ENCODE data around the gene ATG4B.

The ATG4B gene

DNA sequence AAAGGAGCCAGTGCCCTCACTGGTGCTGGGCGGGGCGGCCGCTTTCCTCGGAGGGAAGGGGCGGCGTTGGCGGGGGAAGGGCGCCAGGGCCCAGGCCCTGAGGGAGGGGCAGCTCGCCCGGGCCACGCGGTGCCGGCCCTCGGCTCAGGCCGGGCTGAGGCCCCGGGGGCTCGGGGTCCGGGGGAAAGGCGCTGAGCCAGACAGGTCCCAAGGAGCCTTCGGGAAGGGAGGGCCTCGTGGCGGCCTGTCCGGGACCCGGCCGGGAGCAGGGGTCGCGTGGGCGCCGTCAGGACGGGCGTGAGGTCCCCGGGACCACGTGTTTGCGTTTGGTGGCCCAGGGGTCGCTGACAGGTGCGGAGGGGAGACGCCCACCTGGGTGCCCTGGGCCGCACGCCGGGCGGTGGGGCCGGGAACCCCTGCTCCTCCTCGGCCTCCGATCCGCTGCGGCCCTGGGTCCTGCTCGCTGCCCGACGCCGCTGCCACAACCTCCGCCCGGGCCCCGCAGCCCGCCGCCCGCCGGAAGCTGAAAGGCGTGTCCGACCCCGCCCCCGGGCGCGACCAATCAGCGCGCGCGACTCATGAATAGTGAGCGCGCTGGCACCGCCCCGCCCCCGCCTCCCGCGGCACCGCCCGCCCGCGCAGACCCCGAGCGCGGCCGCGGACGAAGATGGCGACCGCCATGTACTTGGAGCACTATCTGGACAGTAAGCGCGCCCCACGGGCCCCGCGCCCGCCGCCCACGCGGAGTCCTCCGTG is 64.1 kb downstream of the ATG4B start, which contains the start of gene ING5:
TSS of gene ING5 (plus strand) at position 641 of the 756 bp plus-strand sequence. CDS start at position 668, 27 bp downstream.
- Histone ChIP-seq H3K4me1 (ENCODE audit: insufficient read depth, low read length) (peaks cover 5% of the 10 kb centered on the region; the same call in 1 of the 2 replicates), H3K4me3 (ENCODE audit: low read length) (peak within 1 kb of the TSS; percentile 95), H3K9ac (ENCODE audit: low read depth, low read length) (peak within 1 kb of the TSS; percentile 100), H3K9me3 (ENCODE audit: insufficient read depth, low read depth, low read length) (peaks cover 2% of the 10 kb centered on the region; the same call in 1 of the 2 replicates), H3K27me3 (ENCODE audit: insufficient read depth, low read length) (no peaks in the 10 kb centered on the region), H3K27ac (ENCODE audit: low read depth, low read length) (peak within 1 kb of the TSS; percentile 95), H3K36me3 (ENCODE audit: insufficient read depth, low read length) (peaks cover 18% of the 10 kb centered on the region)
- under 1% methylated on average over 96 of the region's 96 CpGs for WGBS

DNA sequence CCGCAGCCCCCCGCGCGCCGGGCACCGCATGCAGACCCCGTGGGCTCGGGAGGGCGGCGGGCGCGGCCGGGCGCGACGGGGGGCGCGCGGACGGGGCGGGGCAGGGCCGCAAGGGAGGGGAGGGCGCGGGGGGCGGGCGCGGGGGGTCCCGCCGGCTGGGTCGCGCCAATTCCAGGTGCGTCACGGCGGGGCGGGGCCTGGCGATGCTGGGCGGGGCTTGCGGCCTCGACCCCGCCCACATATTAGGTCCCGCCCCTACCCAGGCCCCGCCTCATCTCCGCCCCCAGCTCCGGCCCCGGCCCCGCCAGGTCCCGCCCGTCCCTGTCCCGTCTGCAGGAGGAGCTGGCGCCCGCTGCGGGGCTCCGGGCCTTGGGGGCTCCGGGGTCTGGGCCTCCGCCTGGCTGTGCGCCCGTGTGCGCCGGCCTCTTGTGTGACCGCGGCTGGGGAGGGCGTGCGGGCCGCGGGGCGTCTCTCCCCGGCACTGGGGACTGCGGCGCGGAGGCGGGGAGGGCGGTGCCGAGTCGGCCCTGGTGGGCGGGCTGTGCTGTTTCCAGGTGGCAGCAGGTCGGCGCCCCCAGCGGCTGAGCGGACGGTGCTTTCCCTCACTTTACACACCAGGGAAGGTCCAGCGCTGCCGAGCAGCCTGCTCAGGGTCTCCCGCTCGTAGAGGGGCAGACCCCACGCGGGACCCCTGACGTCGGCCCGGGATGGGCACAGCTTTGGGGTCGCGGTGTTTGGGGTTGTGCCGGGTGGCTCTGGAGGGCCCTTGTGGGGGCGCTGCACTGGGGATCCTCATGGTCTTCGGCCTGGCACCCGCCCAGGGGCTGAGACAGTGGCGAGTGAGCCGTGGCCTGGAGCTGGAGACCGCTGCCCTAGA is 64.9 kb downstream of the ATG4B start:
- Histone ChIP-seq H3K36me3 (ENCODE audit: insufficient read depth, low read length) (peaks cover 25% of the 10 kb centered on the region), H3K4me1 (ENCODE audit: insufficient read depth, low read length) (peaks cover 5% of the 10 kb centered on the region; the same call in 1 of the 2 replicates), H3K4me3 (ENCODE audit: low read length) (peak overlapping the region; percentile 95), H3K9me3 (ENCODE audit: insufficient read depth, low read depth, low read length) (peaks cover 4% of the 10 kb centered on the region; the same call in 1 of the 2 replicates), H3K27ac (ENCODE audit: low read depth, low read length) (peak overlapping the region; percentile 95), H3K9ac (ENCODE audit: low read depth, low read length) (peak overlapping the region; percentile 100), H3K27me3 (ENCODE audit: insufficient read depth, low read length) (no peaks in the 10 kb centered on the region)
- WGBS = under 1% methylated on average over 97 of the region's 98 CpGs

DNA sequence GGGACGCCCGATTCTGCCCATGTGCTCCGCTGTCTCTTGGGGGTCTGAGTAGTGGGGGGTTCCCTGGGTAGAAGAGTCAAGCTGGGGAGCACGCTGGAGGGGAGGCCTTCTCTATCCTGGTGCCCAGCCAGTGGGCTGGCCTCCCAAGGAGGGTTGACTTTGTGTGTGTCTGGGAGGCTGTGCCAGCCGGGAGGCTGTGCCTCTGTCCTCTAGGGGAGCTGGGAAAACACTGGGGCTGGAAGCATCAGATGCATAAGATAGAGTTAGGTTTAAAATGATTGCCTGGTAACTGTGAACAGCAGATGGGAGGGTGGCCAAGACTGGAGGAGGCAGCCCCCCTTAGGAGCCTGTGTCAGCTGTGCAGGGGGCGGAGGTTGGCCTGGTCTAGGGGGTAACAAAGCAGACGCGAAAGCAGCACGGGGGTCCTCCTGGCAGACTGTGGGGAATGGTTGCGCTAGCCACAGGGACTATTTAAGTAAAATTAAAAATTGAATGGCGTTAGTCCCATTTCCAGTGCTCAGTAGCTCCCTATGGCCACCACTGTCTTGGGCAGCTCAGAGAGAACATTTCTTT is 65.6 kb downstream of the ATG4B start:
- peak overlapping the region; percentile 84 for H3K9ac ChIP-seq (ENCODE audit: low read depth, low read length)
- peak overlapping the region; percentile 80 for H3K27ac ChIP-seq (ENCODE audit: low read depth, low read length)
- peaks cover 4% of the 10 kb centered on the region; the same call in 1 of the 2 replicates for H3K9me3 ChIP-seq (ENCODE audit: insufficient read depth, low read depth, low read length)
- peaks cover 32% of the 10 kb centered on the region for H3K36me3 ChIP-seq (ENCODE audit: insufficient read depth, low read length)
- peak overlapping the region; percentile 95 for H3K4me3 ChIP-seq (ENCODE audit: low read length)
- H3K27me3 ChIP-seq (ENCODE audit: insufficient read depth, low read length) = no peaks in the 10 kb centered on the region
- WGBS = 51% methylated on average over 11 of the region's 11 CpGs
- H3K4me1 ChIP-seq (ENCODE audit: insufficient read depth, low read length) = peaks cover 5% of the 10 kb centered on the region; the same call in 1 of the 2 replicates

DNA sequence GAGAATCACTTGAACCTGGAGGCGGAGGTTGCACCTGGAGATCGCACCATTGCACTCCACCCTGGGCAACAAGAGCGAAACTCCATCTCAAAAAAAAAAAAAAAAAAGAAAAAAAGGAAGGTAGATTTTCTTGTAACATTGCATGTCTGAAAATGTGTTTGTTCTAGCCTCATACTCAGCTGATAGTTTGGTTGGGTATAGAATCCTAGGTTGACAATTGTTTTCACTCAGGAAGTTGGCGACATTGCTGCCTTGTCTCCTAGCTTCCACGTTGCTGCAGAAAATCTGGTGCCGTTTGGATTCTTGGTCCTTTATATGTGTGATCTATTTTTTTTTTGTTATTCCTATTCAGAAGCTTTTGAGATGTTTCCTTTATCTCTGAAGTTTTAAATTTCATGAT is 69.0 kb downstream of the ATG4B start:
- Histone ChIP-seq H3K9ac (ENCODE audit: low read depth, low read length) (no peak overlapping the region), H3K27ac (ENCODE audit: low read depth, low read length) (no peak overlapping the region), H3K9me3 (ENCODE audit: insufficient read depth, low read depth, low read length) (peaks cover 4% of the 10 kb centered on the region; the same call in 1 of the 2 replicates), H3K36me3 (ENCODE audit: insufficient read depth, low read length) (peaks cover 62% of the 10 kb centered on the region), H3K27me3 (ENCODE audit: insufficient read depth, low read length) (no peaks in the 10 kb centered on the region), H3K4me1 (ENCODE audit: insufficient read depth, low read length) (peaks cover 5% of the 10 kb centered on the region; the same call in 1 of the 2 replicates), H3K4me3 (ENCODE audit: low read length) (no peak overlapping the region)
- 97% methylated on average over 5 of the region's 6 CpGs for WGBS

DNA sequence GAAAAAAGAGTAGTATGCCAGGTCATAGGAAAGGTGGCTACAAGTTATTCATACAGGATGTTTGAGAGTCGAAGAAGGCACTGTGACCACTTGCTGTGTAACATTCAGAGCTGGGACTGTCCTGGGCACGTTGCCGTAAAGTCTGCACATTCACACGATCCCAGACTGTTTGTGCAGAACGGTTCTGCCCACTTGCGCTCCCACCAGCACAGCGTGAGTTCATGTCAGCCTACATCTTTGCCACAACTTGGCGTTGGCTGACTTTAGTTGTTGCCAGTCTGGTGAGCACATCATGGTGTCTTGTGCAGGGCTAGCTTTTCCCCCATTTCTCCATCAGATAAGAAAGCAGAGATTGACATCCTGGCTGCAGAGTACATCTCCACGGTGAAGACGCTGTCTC is 71.4 kb downstream of the ATG4B start:
- no peak overlapping the region for H3K4me3 ChIP-seq (ENCODE audit: low read length)
- peaks cover 81% of the 10 kb centered on the region for H3K36me3 ChIP-seq (ENCODE audit: insufficient read depth, low read length)
- H3K27me3 ChIP-seq (ENCODE audit: insufficient read depth, low read length) = no peaks in the 10 kb centered on the region
- 95% methylated on average over 10 of the region's 10 CpGs for WGBS
- H3K9ac ChIP-seq (ENCODE audit: low read depth, low read length) = no peak overlapping the region
- no peak overlapping the region for H3K27ac ChIP-seq (ENCODE audit: low read depth, low read length)
- no peaks in the 10 kb centered on the region for H3K4me1 ChIP-seq (ENCODE audit: insufficient read depth, low read length)
- peaks cover 4% of the 10 kb centered on the region; the same call in 1 of the 2 replicates for H3K9me3 ChIP-seq (ENCODE audit: insufficient read depth, low read depth, low read length)

DNA sequence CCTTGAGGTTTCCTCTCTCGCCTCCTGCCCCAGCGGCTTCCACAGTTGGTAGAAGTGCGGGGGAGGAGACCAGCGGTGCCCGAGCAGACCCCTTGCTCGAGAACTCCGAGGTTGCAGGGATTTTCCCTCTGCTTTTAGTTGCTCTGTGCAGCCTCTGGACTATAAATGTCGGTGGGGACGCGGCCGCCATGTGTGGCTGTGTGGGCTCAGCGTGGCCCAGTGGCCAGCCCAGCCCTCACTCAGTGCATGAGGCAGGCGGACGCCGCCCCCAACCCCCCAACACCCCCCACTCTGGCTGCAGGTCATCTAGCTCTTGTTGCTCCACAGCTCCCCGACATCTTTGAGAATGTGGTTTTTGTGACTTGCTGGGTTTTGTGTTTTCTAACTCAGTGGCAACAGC is 81.6 kb downstream of the ATG4B start:
- H3K27ac ChIP-seq (ENCODE audit: low read depth, low read length) = no peak overlapping the region
- WGBS = 95% methylated on average over 16 of the region's 16 CpGs
- H3K27me3 ChIP-seq (ENCODE audit: insufficient read depth, low read length) = no peaks in the 10 kb centered on the region
- no peak overlapping the region for H3K4me3 ChIP-seq (ENCODE audit: low read length)
- no peak overlapping the region for H3K9ac ChIP-seq (ENCODE audit: low read depth, low read length)
- no peaks in the 10 kb centered on the region for H3K4me1 ChIP-seq (ENCODE audit: insufficient read depth, low read length)
- H3K36me3 ChIP-seq (ENCODE audit: insufficient read depth, low read length) = peaks cover 88% of the 10 kb centered on the region
- peaks cover 13% of the 10 kb centered on the region for H3K9me3 ChIP-seq (ENCODE audit: insufficient read depth, low read depth, low read length)

DNA sequence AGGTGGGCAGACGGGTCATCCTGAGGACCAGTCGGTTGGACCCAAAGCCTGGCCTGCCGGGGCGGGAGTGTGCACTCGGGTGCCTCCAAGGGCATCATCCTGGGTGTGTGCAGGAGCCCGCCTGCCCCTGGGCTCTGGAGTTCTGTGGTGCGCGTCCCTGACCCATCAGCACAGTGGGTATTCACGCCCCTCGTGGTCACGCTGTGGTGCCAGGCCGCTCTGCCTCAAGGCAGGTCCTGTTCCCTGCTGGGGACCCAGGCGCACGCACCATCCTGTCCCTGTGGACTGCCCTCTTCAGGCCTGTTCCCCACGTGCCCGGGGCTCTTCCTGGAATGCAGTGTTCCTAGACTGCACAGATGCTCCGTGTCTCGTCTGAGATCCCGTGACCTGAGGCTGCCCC is 82.6 kb downstream of the ATG4B start:
- WGBS = 96% methylated on average over 19 of the region's 19 CpGs
- no peak overlapping the region for H3K9ac ChIP-seq (ENCODE audit: low read depth, low read length)
- H3K27ac ChIP-seq (ENCODE audit: low read depth, low read length) = no peak overlapping the region
- H3K4me3 ChIP-seq (ENCODE audit: low read length) = no peak overlapping the region
- no peaks in the 10 kb centered on the region for H3K27me3 ChIP-seq (ENCODE audit: insufficient read depth, low read length)
- H3K4me1 ChIP-seq (ENCODE audit: insufficient read depth, low read length) = no peaks in the 10 kb centered on the region
- H3K36me3 ChIP-seq (ENCODE audit: insufficient read depth, low read length) = peaks cover 80% of the 10 kb centered on the region
- peaks cover 13% of the 10 kb centered on the region for H3K9me3 ChIP-seq (ENCODE audit: insufficient read depth, low read depth, low read length)

DNA sequence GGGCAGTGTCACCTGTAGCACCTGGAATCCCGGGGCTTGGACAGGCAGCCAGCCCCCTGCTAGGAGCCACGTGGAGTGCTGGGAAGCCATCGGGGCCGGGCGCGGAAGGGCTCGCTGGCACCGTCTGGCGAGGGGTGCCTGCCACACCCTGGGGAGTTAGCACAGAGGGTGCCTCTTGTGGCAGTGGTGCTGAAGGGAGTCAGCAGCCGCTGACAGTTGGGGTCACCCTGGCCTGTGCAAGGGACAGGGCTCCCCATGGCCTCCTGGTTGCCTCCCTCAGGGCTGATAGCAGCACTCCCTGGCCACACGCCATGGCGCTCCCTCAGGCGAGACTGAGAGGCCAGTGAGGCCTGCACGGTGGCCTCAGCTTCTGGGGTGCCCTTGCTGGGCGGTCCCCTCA is 83.1 kb downstream of the ATG4B start:
- Histone ChIP-seq H3K9ac (ENCODE audit: low read depth, low read length) (no peak overlapping the region), H3K36me3 (ENCODE audit: insufficient read depth, low read length) (peaks cover 79% of the 10 kb centered on the region), H3K9me3 (ENCODE audit: insufficient read depth, low read depth, low read length) (peaks cover 13% of the 10 kb centered on the region), H3K27me3 (ENCODE audit: insufficient read depth, low read length) (no peaks in the 10 kb centered on the region), H3K4me1 (ENCODE audit: insufficient read depth, low read length) (no peaks in the 10 kb centered on the region), H3K27ac (ENCODE audit: low read depth, low read length) (no peak overlapping the region), H3K4me3 (ENCODE audit: low read length) (no peak overlapping the region)
- 94% methylated on average over 15 of the region's 15 CpGs for WGBS

DNA sequence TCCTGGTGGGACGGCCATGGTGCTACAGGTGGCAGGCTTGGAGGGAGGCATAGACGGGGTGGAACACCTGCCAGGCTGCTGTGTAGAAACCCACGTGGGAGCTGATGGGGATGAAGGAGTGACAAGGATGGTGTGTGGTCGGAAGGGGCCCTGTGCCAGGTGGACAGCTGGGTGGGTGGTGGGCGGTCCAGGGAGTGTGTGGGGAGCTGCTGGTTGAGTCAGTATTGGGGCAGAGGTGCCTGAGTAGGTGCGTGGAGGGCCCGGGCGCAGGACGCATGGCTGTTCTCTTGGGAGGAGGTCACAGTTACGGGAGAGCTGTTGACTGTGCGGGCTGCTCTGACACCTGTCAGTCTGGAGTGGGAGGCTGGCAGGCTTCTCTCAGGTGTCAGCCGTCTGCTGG is 84.4 kb downstream of the ATG4B start:
- WGBS = 87% methylated on average over 12 of the region's 12 CpGs
- Histone ChIP-seq H3K4me1 (ENCODE audit: insufficient read depth, low read length) (no peaks in the 10 kb centered on the region), H3K36me3 (ENCODE audit: insufficient read depth, low read length) (peaks cover 72% of the 10 kb centered on the region)

DNA sequence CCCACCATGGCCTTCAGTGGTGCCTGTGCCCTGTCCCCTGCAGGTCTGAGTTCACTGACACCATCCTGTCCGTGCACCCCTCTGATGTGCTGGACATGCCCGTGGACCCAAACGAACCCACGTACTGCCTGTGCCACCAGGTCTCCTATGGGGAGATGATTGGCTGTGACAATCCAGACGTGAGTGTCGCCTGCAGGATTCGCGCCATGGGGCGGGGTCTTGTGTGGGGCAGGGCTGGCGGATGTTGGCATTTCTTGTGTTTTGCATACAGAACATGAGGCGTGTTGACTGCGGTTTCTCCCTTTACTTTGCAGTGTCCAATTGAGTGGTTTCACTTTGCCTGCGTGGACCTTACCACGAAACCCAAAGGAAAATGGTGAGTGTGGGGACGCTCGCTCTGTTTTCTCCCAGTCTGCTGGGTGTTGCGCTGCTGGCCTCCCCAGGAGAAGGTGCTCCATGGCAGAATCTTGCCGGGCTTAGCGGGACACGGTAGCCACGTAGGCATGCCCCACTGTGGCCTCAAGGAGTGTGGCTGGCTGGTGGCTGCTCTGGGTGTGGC is 85.5 kb downstream of the ATG4B start:
- peaks cover 63% of the 10 kb centered on the region for H3K36me3 ChIP-seq (ENCODE audit: insufficient read depth, low read length)
- 97% methylated on average over 21 of the region's 21 CpGs for WGBS
- H3K4me1 ChIP-seq (ENCODE audit: insufficient read depth, low read length) = no peaks in the 10 kb centered on the region

More for the DNA sequence above, 84.4 kb downstream of the ATG4B start:
- Histone ChIP-seq H3K9ac (ENCODE audit: low read depth, low read length) (no peak overlapping the region), H3K27ac (ENCODE audit: low read depth, low read length) (no peak overlapping the region), H3K27me3 (ENCODE audit: insufficient read depth, low read length) (no peaks in the 10 kb centered on the region), H3K4me3 (ENCODE audit: low read length) (no peak overlapping the region), H3K9me3 (ENCODE audit: insufficient read depth, low read depth, low read length) (peaks cover 13% of the 10 kb centered on the region)

More for the DNA sequence above, 85.5 kb downstream of the ATG4B start:
- H3K9me3 ChIP-seq (ENCODE audit: insufficient read depth, low read depth, low read length) = peaks cover 13% of the 10 kb centered on the region
- H3K27ac ChIP-seq (ENCODE audit: low read depth, low read length) = no peak overlapping the region
- H3K27me3 ChIP-seq (ENCODE audit: insufficient read depth, low read length) = no peaks in the 10 kb centered on the region
- no peak overlapping the region for H3K9ac ChIP-seq (ENCODE audit: low read depth, low read length)
- no peak overlapping the region for H3K4me3 ChIP-seq (ENCODE audit: low read length)
